ENCODE results near the gene EHD4. TPM values are rescaled to one million over a fixed set of nuclear protein-coding genes. Genes with fewer than 3 reads are reported as not detected.

EHD4 gene
- polyA plus RNA-seq, 1 donor (not counting 4 experiments of a cell fraction or from before 2014, with no cell fraction given) = 31.5 TPM

GRCh38 chr15:41984622-41985021, 12.3 kb upstream of the EHD4 start:
- no peak for FAIRE-seq

GRCh38 chr15:41983621-41984571, 11.5 kb upstream of the EHD4 start:
- Histone ChIP-seq H3K4me1 (ENCODE audit: control insufficient read depth, extremely low read depth, insufficient read depth, low read length) (peaks cover 13% of the 10 kb centered on the region), H3K36me3 (ENCODE audit: control insufficient read depth in 2 of 2, extremely low read depth in 1 of 2, insufficient read depth in 2 of 2, low read length in 2 of 2) (no peaks in the 10 kb centered on the region), H3K79me2 (ENCODE audit: control insufficient read depth, insufficient read depth, low read length) (no peaks in the 10 kb centered on the region), H3K27ac (ENCODE audit: control insufficient read depth, insufficient read depth, low read length) (no peak overlapping the region), H3K27me3 (ENCODE audit: control insufficient read depth, extremely low read depth, insufficient read depth, low read length) (no peaks in the 10 kb centered on the region), H3K9me3 (ENCODE audit: control insufficient read depth, low read depth, low read length) (no peaks in the 10 kb centered on the region), H3K9me1 (ENCODE audit: control insufficient read depth, extremely low read depth, insufficient read depth, low read length) (no peaks in the 10 kb centered on the region), H4K20me1 (ENCODE audit: control insufficient read depth, extremely low read depth, insufficient read depth, low read length) (no peaks in the 10 kb centered on the region), H2AFZ (ENCODE audit: control insufficient read depth, low read length) (no peak overlapping the region), H3K9ac (ENCODE audit: control insufficient read depth, extremely low read depth, insufficient read depth, low read length) (no peak overlapping the region), H3K4me2 (ENCODE audit: control insufficient read depth, extremely low read depth, insufficient read depth, low read depth, low read length) (no peak overlapping the region), H3K4me3 (ENCODE audit: control insufficient read depth in 2 of 3, extremely low read depth in 1 of 3, insufficient read depth in 2 of 3, low read depth in 1 of 3, low read length in 3 of 3) (no peak overlapping the region)
- no peak for TF ChIP-seq EZH2 (IDR thresholded peaks at IDR 0.05; ENCODE audit: low read length)
- no peak for TF ChIP-seq CTCF (optimal IDR thresholded peaks at IDR 0.05 in 1 of 3, IDR thresholded peaks at IDR 0.05 in 1 of 3, conservative IDR thresholded peaks at IDR 0.05 in 1 of 3; ENCODE audit: extremely low read depth in 1 of 3, insufficient read depth in 2 of 3, low read length in 3 of 3)
- DNase-seq (ENCODE audit: low read depth, low spot score) (no peak), FAIRE-seq (no peak)
- dilution Hi-C loops (cut with MboI; ENCODE audit: extremely low pct_ligation_motif_present, low sequenced_read_pairs) = no loop called here

More at GRCh38 chr15:41984622-41985021, 12.3 kb upstream of the EHD4 start:
- Histone ChIP-seq H3K9me1 (ENCODE audit: control insufficient read depth, extremely low read depth, insufficient read depth, low read length) (no peaks in the 10 kb centered on the region), H3K4me3 (ENCODE audit: control insufficient read depth in 2 of 3, extremely low read depth in 1 of 3, insufficient read depth in 2 of 3, low read depth in 1 of 3, low read length in 3 of 3) (no peak overlapping the region), H3K9me3 (ENCODE audit: control insufficient read depth, low read depth, low read length) (no peaks in the 10 kb centered on the region), H3K27ac (ENCODE audit: control insufficient read depth, insufficient read depth, low read length) (no peak overlapping the region), H3K4me2 (ENCODE audit: control insufficient read depth, extremely low read depth, insufficient read depth, low read depth, low read length) (no peak overlapping the region), H3K27me3 (ENCODE audit: control insufficient read depth, extremely low read depth, insufficient read depth, low read length) (no peaks in the 10 kb centered on the region), H4K20me1 (ENCODE audit: control insufficient read depth, extremely low read depth, insufficient read depth, low read length) (no peaks in the 10 kb centered on the region), H3K9ac (ENCODE audit: control insufficient read depth, extremely low read depth, insufficient read depth, low read length) (no peak overlapping the region), H2AFZ (ENCODE audit: control insufficient read depth, low read length) (no peak overlapping the region), H3K36me3 (ENCODE audit: control insufficient read depth in 2 of 2, extremely low read depth in 1 of 2, insufficient read depth in 2 of 2, low read length in 2 of 2) (no peaks in the 10 kb centered on the region), H3K4me1 (ENCODE audit: control insufficient read depth, extremely low read depth, insufficient read depth, low read length) (peaks cover 13% of the 10 kb centered on the region), H3K79me2 (ENCODE audit: control insufficient read depth, insufficient read depth, low read length) (no peaks in the 10 kb centered on the region)
- no peak for DNase-seq (ENCODE audit: low read depth, low spot score)
- TF ChIP-seq EZH2 (IDR thresholded peaks at IDR 0.05; ENCODE audit: low read length) (no peak), CTCF (optimal IDR thresholded peaks at IDR 0.05 in 1 of 3, IDR thresholded peaks at IDR 0.05 in 1 of 3, conservative IDR thresholded peaks at IDR 0.05 in 1 of 3; ENCODE audit: extremely low read depth in 1 of 3, insufficient read depth in 2 of 3, low read length in 3 of 3) (no peak)
- dilution Hi-C loops (cut with MboI; ENCODE audit: extremely low pct_ligation_motif_present, low sequenced_read_pairs) = no loop called here
